ENCODE results near the gene MYH11.
"Not testable (repeated sequence)": the region's sequence is repeated elsewhere in the genome, so short reads cannot be mapped to it uniquely, and the experiment has no call there.

MYH11 gene

DNA sequence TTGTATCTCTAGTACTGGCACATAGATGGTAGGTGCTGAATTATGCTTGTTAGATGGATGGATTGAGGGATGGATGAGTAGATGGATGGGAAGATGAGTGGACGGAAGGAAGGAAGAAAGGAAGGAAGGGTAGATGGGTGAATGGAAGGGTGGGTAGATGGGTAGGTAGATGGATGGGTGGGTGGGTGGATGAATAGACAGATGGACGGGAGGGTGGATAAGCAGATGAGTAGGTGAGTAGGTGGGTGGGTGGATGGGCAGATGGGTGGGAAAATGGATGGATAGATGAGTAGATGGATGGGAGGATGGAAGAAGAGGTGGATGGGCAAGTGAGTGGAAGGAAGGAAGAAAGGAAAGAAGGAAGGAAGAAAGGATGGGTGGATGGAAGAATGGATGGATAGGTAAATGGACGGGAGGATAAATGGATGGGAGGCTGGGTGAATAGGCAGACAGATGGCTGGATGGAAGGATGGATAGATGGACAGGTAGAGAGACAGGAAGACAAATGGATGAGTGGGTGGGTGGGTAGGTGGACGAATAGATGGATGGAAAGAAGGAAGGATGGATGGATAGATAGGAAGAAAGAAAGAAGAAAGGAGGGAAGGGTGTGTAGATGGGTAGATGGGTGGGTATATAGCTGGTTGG lies 56.9 kb downstream of the MYH11 start:
- H3K9me3 ChIP-seq (ENCODE audit: control insufficient read depth, low read depth, low read length), result no peaks in the 10 kb centered on the region
- H3K27me3 ChIP-seq (ENCODE audit: control insufficient read depth, insufficient read depth, low read length), result no peaks in the 10 kb centered on the region
- no peak overlapping the region for H3K9ac ChIP-seq (ENCODE audit: low read length)
- H3K27ac ChIP-seq (ENCODE audit: low read length), result no peak overlapping the region
- H3K4me3 ChIP-seq (ENCODE audit: low read length), result no peak overlapping the region
- no peaks in the 10 kb centered on the region for H3K4me1 ChIP-seq (ENCODE audit: control insufficient read depth, low read depth, low read length)
- no peaks in the 10 kb centered on the region for H3K36me3 ChIP-seq (ENCODE audit: control insufficient read depth, low read depth, low read length)

DNA sequence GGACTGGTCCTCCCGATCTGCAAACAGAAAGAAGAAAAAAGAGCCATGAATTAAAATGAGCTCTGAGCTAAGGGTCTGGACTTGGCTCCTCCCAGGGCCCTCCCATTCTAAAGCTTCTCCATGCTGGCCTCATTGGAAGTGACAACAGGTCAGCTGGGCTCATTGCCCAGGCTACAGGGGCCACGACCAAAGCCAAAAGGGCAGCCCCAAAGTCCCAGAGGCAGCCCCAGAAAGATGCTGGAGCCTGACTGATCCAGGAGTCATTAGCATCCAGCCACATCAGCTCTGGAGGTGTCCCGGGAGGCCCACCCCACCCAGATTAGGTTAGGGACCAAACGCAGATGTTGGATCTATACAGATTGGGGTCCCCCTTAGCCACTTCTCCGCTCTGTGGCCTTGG lies 58.2 kb downstream of the MYH11 start:
- no peaks in the 10 kb centered on the region for H3K4me1 ChIP-seq (ENCODE audit: control insufficient read depth, low read depth, low read length)
- no peaks in the 10 kb centered on the region for H3K9me3 ChIP-seq (ENCODE audit: control insufficient read depth, low read depth, low read length)
- no peaks in the 10 kb centered on the region for H3K27me3 ChIP-seq (ENCODE audit: control insufficient read depth, insufficient read depth, low read length)
- H3K36me3 ChIP-seq (ENCODE audit: control insufficient read depth, low read depth, low read length), result no peaks in the 10 kb centered on the region
- no peak overlapping the region for H3K9ac ChIP-seq (ENCODE audit: low read length)
- H3K4me3 ChIP-seq (ENCODE audit: low read length), result no peak overlapping the region
- H3K27ac ChIP-seq (ENCODE audit: low read length), result no peak overlapping the region

DNA sequence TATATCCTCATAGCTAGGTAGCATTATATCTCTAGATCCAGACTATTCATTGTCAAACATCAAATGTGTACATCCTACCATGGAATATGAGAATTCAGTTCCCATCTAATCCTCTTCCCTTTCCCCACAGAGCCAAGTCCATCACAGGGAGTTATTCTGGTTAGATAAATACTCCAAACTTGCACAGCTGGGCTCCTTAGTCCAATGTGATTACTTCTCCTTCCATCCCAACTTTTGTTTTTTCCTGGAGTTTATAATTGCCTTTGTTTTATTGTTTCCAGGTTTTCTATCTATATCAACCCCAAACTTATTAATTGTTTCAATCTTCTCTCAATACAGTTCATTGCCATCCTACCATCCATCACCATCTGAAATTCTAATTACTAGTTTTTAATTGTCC lies 59.9 kb downstream of the MYH11 start:
- Histone ChIP-seq H3K27me3 (ENCODE audit: control insufficient read depth, insufficient read depth, low read length) (no peaks in the 10 kb centered on the region), H3K36me3 (ENCODE audit: control insufficient read depth, low read depth, low read length) (no peaks in the 10 kb centered on the region), H3K27ac (ENCODE audit: low read length) (no peak overlapping the region), H3K9me3 (ENCODE audit: control insufficient read depth, low read depth, low read length) (no peaks in the 10 kb centered on the region), H3K4me1 (ENCODE audit: control insufficient read depth, low read depth, low read length) (no peaks in the 10 kb centered on the region), H3K4me3 (ENCODE audit: low read length) (no peak overlapping the region), H3K9ac (ENCODE audit: low read length) (no peak overlapping the region)

DNA sequence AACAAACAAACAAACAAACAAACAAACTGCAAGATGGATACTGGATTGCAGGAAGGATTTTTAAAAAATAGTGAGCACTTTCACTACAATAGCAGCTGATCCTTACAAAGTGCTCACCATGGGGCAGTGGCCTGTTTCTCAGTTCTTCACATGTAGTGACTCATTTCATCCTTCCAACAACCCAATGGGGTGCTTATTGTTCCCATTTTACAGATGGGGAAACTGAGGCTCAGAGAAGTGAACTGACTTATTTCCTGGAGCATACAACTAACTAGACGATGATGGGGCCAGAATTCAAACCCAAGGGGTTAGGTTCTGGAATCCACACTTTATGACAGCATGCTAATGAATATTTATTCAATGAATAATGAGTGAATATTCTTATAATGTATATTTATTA lies 61.2 kb downstream of the MYH11 start:
- Histone ChIP-seq H3K36me3 (ENCODE audit: control insufficient read depth, low read depth, low read length) (no peaks in the 10 kb centered on the region), H3K27me3 (ENCODE audit: control insufficient read depth, insufficient read depth, low read length) (no peaks in the 10 kb centered on the region), H3K4me3 (ENCODE audit: low read length) (no peak overlapping the region), H3K9me3 (ENCODE audit: control insufficient read depth, low read depth, low read length) (no peaks in the 10 kb centered on the region), H3K9ac (ENCODE audit: low read length) (no peak overlapping the region), H3K4me1 (ENCODE audit: control insufficient read depth, low read depth, low read length) (no peaks in the 10 kb centered on the region), H3K27ac (ENCODE audit: low read length) (no peak overlapping the region)

DNA sequence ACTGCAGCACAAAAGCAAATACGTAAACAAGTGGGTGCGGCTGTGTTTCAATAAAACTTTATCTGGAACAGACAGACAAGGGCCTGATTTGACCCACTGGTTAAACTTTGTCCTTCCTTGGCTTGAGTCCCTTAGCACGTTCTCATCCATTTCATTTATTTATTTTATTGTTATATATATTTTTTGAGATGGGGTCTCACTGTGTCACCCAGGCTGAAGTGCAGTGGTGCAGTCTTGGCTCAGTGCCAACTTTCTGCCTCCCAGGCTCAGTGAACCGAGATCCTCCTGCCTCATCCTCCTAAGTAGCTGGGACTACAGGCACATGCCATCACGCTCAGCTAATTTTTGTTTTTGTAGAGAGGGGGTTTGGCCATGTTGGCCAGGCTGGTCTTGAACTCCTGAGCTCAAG lies 64.3 kb downstream of the MYH11 start:
- H3K9me3 ChIP-seq (ENCODE audit: control insufficient read depth, low read depth, low read length), result no peaks in the 10 kb centered on the region
- H3K36me3 ChIP-seq (ENCODE audit: control insufficient read depth, low read depth, low read length), result no peaks in the 10 kb centered on the region
- H3K9ac ChIP-seq (ENCODE audit: low read length), result no peak overlapping the region
- no peaks in the 10 kb centered on the region for H3K4me1 ChIP-seq (ENCODE audit: control insufficient read depth, low read depth, low read length)
- no peak overlapping the region for H3K27ac ChIP-seq (ENCODE audit: low read length)
- H3K4me3 ChIP-seq (ENCODE audit: low read length), result no peak overlapping the region
- H3K27me3 ChIP-seq (ENCODE audit: control insufficient read depth, insufficient read depth, low read length), result no peaks in the 10 kb centered on the region

DNA sequence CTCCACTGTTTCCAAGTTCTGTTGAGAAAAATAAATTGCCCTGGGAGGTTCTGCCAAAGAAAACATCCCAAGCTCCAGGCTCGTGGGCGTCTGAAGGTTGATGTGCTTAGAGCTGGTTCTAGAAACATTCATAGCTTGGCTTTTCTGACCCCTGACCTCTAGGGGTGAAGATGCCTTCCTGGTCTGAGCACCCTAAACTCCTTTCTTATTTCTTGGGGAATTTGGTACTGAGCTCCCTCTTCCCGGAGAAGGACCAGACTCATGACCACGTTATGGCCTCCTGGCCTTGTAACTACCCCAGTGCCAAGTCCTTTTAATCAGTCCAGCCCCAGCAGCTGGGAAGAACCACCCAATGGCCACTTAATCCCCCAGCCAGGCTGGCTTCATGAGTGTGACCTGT lies 66.4 kb downstream of the MYH11 start:
- H3K9ac ChIP-seq (ENCODE audit: low read length), result no peak overlapping the region
- H3K36me3 ChIP-seq (ENCODE audit: control insufficient read depth, low read depth, low read length), result no peaks in the 10 kb centered on the region
- H3K4me3 ChIP-seq (ENCODE audit: low read length), result no peak overlapping the region
- H3K27me3 ChIP-seq (ENCODE audit: control insufficient read depth, insufficient read depth, low read length), result no peaks in the 10 kb centered on the region
- H3K4me1 ChIP-seq (ENCODE audit: control insufficient read depth, low read depth, low read length), result no peaks in the 10 kb centered on the region
- no peak overlapping the region for H3K27ac ChIP-seq (ENCODE audit: low read length)
- no peaks in the 10 kb centered on the region for H3K9me3 ChIP-seq (ENCODE audit: control insufficient read depth, low read depth, low read length)

DNA sequence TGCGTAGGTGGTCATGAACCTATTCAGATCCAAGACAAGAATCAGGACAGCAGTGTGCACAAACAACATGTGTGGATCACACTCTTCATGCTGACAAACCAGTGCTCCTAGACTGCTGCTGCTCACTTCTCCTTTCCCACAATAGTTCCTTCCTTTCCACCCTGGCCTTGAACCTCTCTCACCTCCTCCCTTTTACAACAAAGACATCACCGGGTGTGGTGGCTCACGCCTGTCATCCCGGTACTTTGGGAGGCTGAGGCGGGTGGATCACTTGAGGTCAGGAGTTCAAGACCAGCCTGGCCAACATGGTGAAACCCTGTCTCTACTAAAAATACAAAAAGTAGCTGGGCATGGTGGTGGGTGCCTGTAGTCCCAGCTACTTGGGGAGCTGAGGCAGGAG lies 67.0 kb downstream of the MYH11 start:
- H3K4me1 ChIP-seq (ENCODE audit: control insufficient read depth, low read depth, low read length); H3K9me3 ChIP-seq (ENCODE audit: control insufficient read depth, low read depth, low read length); H3K27me3 ChIP-seq (ENCODE audit: control insufficient read depth, insufficient read depth, low read length); H3K36me3 ChIP-seq (ENCODE audit: control insufficient read depth, low read depth, low read length); H3K27ac ChIP-seq (ENCODE audit: low read length); H3K9ac ChIP-seq (ENCODE audit: low read length); H3K4me3 ChIP-seq (ENCODE audit: low read length): not testable (repeated sequence)

DNA sequence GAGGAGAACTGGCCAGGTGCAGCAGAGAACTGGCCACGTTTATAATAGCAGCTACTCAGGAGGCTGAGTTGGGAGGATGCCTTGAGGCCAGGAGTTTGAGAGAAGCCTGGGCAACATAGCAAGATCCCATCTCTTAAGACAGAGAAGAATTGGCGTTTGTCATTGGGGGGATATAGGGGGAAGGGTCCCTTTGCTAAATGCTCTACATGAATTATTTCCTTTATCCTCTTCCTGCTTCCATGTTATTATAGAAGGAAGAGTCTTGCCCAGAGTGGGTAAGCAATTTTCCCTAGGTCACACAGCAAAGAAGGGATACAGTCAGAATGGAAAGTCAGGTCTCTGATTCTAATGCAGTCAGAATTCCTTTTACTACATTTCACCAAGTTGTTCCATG lies 68.0 kb downstream of the MYH11 start:
- no peaks in the 10 kb centered on the region for H3K4me1 ChIP-seq (ENCODE audit: control insufficient read depth, low read depth, low read length)
- no peaks in the 10 kb centered on the region for H3K9me3 ChIP-seq (ENCODE audit: control insufficient read depth, low read depth, low read length)
- H3K27me3 ChIP-seq (ENCODE audit: control insufficient read depth, insufficient read depth, low read length), result no peaks in the 10 kb centered on the region
- no peak overlapping the region for H3K27ac ChIP-seq (ENCODE audit: low read length)
- no peak overlapping the region for H3K4me3 ChIP-seq (ENCODE audit: low read length)
- no peak overlapping the region for H3K9ac ChIP-seq (ENCODE audit: low read length)
- no peaks in the 10 kb centered on the region for H3K36me3 ChIP-seq (ENCODE audit: control insufficient read depth, low read depth, low read length)

DNA sequence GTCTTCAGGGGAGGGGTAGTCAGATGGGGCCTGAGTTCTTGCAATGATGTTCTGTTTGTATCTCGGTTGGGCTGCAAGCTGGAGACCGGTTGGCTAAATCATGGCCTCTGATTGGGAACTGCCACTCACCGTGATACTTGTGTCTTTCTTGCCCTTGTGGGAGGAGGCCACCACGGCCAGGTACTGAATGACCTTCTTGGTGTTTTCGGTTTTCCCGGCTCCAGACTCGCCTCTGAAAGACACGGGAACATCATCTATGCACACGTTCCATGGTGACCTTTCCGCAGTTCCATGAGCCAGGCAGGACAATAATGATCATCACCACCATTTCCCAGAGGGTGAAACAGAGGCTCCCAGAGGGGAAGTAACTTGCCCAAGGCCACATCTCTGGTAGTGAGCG lies 70.3 kb downstream of the MYH11 start:
- Histone ChIP-seq H3K4me3 (ENCODE audit: low read length) (no peak overlapping the region), H3K9me3 (ENCODE audit: control insufficient read depth, low read depth, low read length) (no peaks in the 10 kb centered on the region), H3K36me3 (ENCODE audit: control insufficient read depth, low read depth, low read length) (no peaks in the 10 kb centered on the region), H3K9ac (ENCODE audit: low read length) (no peak overlapping the region), H3K27ac (ENCODE audit: low read length) (no peak overlapping the region), H3K4me1 (ENCODE audit: control insufficient read depth, low read depth, low read length) (no peaks in the 10 kb centered on the region), H3K27me3 (ENCODE audit: control insufficient read depth, insufficient read depth, low read length) (no peaks in the 10 kb centered on the region)

DNA sequence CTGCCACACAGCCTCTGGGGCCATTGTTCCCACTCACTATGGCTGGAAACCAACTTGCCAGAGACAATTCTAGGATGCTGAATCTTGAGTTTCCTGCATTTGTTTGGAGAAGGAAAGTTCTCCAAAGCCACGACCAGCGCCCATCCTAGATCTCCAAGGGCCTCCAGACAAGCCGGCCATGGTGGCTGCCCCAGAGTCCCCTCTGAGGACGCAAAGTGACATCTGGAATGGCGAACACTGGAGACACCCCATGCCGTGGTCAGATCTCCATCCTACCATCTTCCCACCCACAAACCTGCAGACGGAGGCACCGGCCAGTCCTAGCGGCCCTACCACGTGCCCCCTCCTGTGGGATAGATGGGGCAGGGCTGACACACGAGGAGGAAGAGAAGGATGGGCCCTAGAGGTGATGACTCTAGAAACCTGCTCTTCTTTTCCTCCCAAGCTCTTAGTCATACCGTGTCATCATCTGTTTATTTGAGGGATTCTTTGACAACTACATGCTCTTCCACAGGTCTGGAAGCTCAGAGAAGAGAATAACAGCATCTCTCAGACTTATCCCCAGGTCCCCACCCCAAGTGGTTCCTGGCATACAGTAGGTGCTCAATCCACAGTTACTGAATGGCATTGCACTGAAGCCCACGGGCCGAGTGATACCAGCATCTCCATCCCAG lies 71.3 kb downstream of the MYH11 start:
- no peaks in the 10 kb centered on the region for H3K9me3 ChIP-seq (ENCODE audit: control insufficient read depth, low read depth, low read length)
- H3K27me3 ChIP-seq (ENCODE audit: control insufficient read depth, insufficient read depth, low read length), result no peaks in the 10 kb centered on the region
- H3K4me1 ChIP-seq (ENCODE audit: control insufficient read depth, low read depth, low read length), result no peaks in the 10 kb centered on the region

DNA sequence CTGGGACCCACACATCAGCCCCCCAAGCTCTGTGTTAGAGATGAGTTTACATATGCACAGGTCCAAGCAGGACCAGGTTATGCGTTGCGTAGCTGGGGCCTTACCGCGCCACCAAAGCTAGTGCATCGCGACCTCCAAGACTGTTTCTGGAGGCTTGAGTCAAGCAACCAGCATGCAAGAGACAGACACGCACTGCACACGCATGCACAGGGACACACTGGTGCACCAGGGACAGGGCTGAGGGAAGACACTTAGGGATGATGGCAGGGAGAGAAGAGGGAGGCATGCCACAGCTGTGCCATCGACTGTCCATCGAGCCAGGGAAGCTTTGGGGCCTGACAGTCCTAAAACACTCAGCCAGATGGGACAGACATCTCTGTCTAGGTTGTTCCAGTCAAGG lies 72.8 kb downstream of the MYH11 start:
- Histone ChIP-seq H3K4me3 (ENCODE audit: low read length) (no peak overlapping the region), H3K27me3 (ENCODE audit: control insufficient read depth, insufficient read depth, low read length) (no peaks in the 10 kb centered on the region), H3K9ac (ENCODE audit: low read length) (no peak overlapping the region), H3K36me3 (ENCODE audit: control insufficient read depth, low read depth, low read length) (no peaks in the 10 kb centered on the region), H3K4me1 (ENCODE audit: control insufficient read depth, low read depth, low read length) (no peaks in the 10 kb centered on the region), H3K9me3 (ENCODE audit: control insufficient read depth, low read depth, low read length) (no peaks in the 10 kb centered on the region), H3K27ac (ENCODE audit: low read length) (no peak overlapping the region)

More for the DNA sequence above, 71.3 kb downstream of the MYH11 start:
- H3K4me3 ChIP-seq (ENCODE audit: low read length), result no peak overlapping the region
- H3K9ac ChIP-seq (ENCODE audit: low read length), result no peak overlapping the region
- no peak overlapping the region for H3K27ac ChIP-seq (ENCODE audit: low read length)
- no peaks in the 10 kb centered on the region for H3K36me3 ChIP-seq (ENCODE audit: control insufficient read depth, low read depth, low read length)
